Endothelial cell of umbilical vein (primary cell): Measurements from ENCODE around the gene VPS52. TPM values are rescaled to one million over a fixed set of nuclear protein-coding genes. Genes with fewer than 3 reads are reported as not detected.
A peak's percentile ranks its signal among the peaks of the same experiment; 100 is the strongest.

ENCODE experiments used
- BruUV-seq: library from RNA; stranded (reverse); fragments of 400-500 nt; replicated peaks from 2 replicates; lab custom pipeline; 2021; lab: Mats Ljungman, UMichigan
- CTCF ChIA-PET: fragments of 300-600, 350-600 bp; sonication (Branson Sonifier 250); formaldehyde crosslinking; loops from one replicate; lab custom pipeline; 2021; ENCODE audit warnings: antibody characterized with exemption, inconsistent platforms; lab: Charles Lee
- POLR2A ChIA-PET: fragments of 300-600, 350-600 bp; sonication (Branson Sonifier 250); formaldehyde crosslinking; loops from one replicate; lab custom pipeline; 2021; ENCODE audit warnings: antibody characterized with exemption, inconsistent platforms; lab: Charles Lee
- DNase-seq: peaks from one replicate; pipeline ENCODE4 v3.0.0-alpha.2; 2011; ENCODE audit warnings: low read depth, low spot score
- FAIRE-seq: peaks from 2 replicates; lab custom pipeline; 2011; peaks lifted over from hg19 to GRCh38; lab: Jason Lieb, UNC
- H2AFZ ChIP-seq: 2 replicates; pipeline ENCODE4 v1.6.0; 2012; ENCODE audit warnings: low read depth, low read length, control low read depth, inconsistent platforms
- H3K27ac ChIP-seq: 2 replicates; pipeline ENCODE4 v1.5.1; 2011; ENCODE audit warnings: low read depth, mild to moderate bottlenecking, control low read depth, low read length, moderate library complexity; ENCODE audit not compliant: insufficient read depth
- H3K27me3 ChIP-seq, 2 experiments: 2 replicates each; pipeline versions ENCODE4 v1.6.0 to v1.6.1; 2011; ENCODE audit warnings: low read length in 2 of 2, mixed read lengths in 1 of 2; ENCODE audit not compliant: control insufficient read depth in 2 of 2, insufficient read depth in 2 of 2
- H3K36me3 ChIP-seq, 2 experiments: 2 replicates in 1 of 2; 3 replicates in 1 of 2; pipeline ENCODE4 v1.5.1; 2011; ENCODE audit warnings: low read length in 2 of 2, mild to moderate bottlenecking in 1 of 2, moderate library complexity in 1 of 2; ENCODE audit not compliant: control insufficient read depth in 2 of 2, insufficient read depth in 2 of 2; ENCODE audit errors: extremely low read depth in 1 of 2
- H3K4me1 ChIP-seq: 3 replicates; pipeline ENCODE4 v1.5.1; 2011; ENCODE audit warnings: mild to moderate bottlenecking, low read length; ENCODE audit not compliant: control insufficient read depth, insufficient read depth; ENCODE audit errors: extremely low read depth
- H3K4me2 ChIP-seq: 2 replicates; pipeline ENCODE4 v1.6.1; 2011; ENCODE audit warnings: low read length, control low read depth, mixed read lengths; ENCODE audit not compliant: insufficient read depth
- H3K4me3 ChIP-seq, 3 experiments: fragments of 200-600 bp in 1 of 3; sonication (generic), shearing (Covaris generic) in 1 of 3; replicated peaks in 1 of 3; 2 replicates each; pipeline ENCODE4 v1.5.1; 2011 to 2016; ENCODE audit warnings: control low read depth in 3 of 3, low read length in 3 of 3, mild to moderate bottlenecking in 2 of 3, inconsistent platforms in 1 of 3, low read depth in 1 of 3, moderate library complexity in 1 of 3; ENCODE audit not compliant: insufficient read depth in 1 of 3
- H3K79me2 ChIP-seq: 2 replicates; pipeline ENCODE4 v1.6.0; 2012; ENCODE audit warnings: low read length, inconsistent platforms; ENCODE audit not compliant: control insufficient read depth, insufficient read depth
- H3K9ac ChIP-seq: replicated peaks from 2 replicates; pipeline ENCODE3; 2011; ENCODE audit warnings: low read length, control low read depth; ENCODE audit not compliant: insufficient read depth; ENCODE audit errors: extremely low read depth
- H3K9me1 ChIP-seq: replicated peaks from 3 replicates; pipeline ENCODE4 v1.6.0; 2011; ENCODE audit warnings: mild to moderate bottlenecking, low read length; ENCODE audit not compliant: control insufficient read depth, insufficient read depth; ENCODE audit errors: extremely low read depth
- H3K9me3 ChIP-seq: replicated peaks from 2 replicates; pipeline ENCODE4 v1.5.1; 2012; ENCODE audit warnings: low read length, inconsistent platforms; ENCODE audit not compliant: control insufficient read depth, insufficient read depth
- H4K20me1 ChIP-seq: replicated peaks from 2 replicates; pipeline ENCODE3; 2011; ENCODE audit warnings: mild to moderate bottlenecking, low read length; ENCODE audit not compliant: control insufficient read depth, insufficient read depth; ENCODE audit errors: extremely low read depth
- EZH2 ChIP-seq: IDR thresholded peaks from 2 replicates; pipeline ENCODE4 v1.6.1; 2012; ENCODE audit warnings: borderline replicate concordance, low read depth, mild to moderate bottlenecking, moderate library complexity, low read length, inconsistent platforms; ENCODE audit not compliant: severe bottlenecking
- FOS ChIP-seq: IDR thresholded peaks from 2 replicates; pipeline ENCODE4 v1.6.1; 2011; ENCODE audit warnings: mild to moderate bottlenecking, low read length, moderate library complexity, borderline replicate concordance; ENCODE audit not compliant: insufficient read depth
- GATA2 ChIP-seq: IDR thresholded peaks from 2 replicates; pipeline ENCODE4 v1.7.0; 2011; ENCODE audit warnings: low read depth, mild to moderate bottlenecking, moderate library complexity, mixed read lengths, low read length; ENCODE audit not compliant: insufficient read length, insufficient read depth
- JUN ChIP-seq: IDR thresholded peaks from 2 replicates; pipeline ENCODE4 v1.6.1; 2011; ENCODE audit warnings: borderline replicate concordance, low read depth; ENCODE audit not compliant: insufficient read length, insufficient read depth
- MYC ChIP-seq: IDR thresholded peaks from one replicate; pipeline ENCODE4 v1.6.1; 2011; ENCODE audit warnings: mild to moderate bottlenecking, low read depth, low read length
- POLR2A ChIP-seq: IDR thresholded peaks from 2 replicates; pipeline ENCODE4 v1.6.1; 2012; ENCODE audit warnings: low read depth, mild to moderate bottlenecking, control low read depth, low read length
- POLR2AphosphoS5 ChIP-seq: IDR thresholded peaks from 2 replicates; pipeline ENCODE4 v1.6.1; 2012; ENCODE audit warnings: low read depth, mild to moderate bottlenecking, control low read depth, low read length, moderate library complexity; ENCODE audit not compliant: insufficient read depth
- dilution Hi-C: fragments of 300-500 bp; cut with MboI; formaldehyde crosslinking; loops from one replicate; pipeline ENCODE4 v1.15.0; 2019; ENCODE audit warnings: low sequenced_read_pairs; ENCODE audit not compliant: extremely low pct_ligation_motif_present
- intact Hi-C: fragments of 100-400 bp; cut with micrococcal nuclease; formaldehyde crosslinking; loops from one replicate; pipeline ENCODE4 v1.10.0; 2022
- polyA plus RNA-seq, 4 experiments: library from polyadenylated mRNA; depleted of rRNA in 3 of 4; stranded (reverse) in 3 of 4; unstranded in 1 of 4; fragments of >200 nt; gene quantifications; 2 replicates each; pipeline versions ENCODE4 v1.2.1 to v1.2.3, GENCODE V29; 2011 to 2012; ENCODE audit warnings: missing spikeins in 1 of 4
- total RNA-seq: library from RNA; stranded (reverse); gene quantifications from 2 replicates; pipeline ENCODE4 v1.2.3, GENCODE V29; 2021
- TF ChIP-seq, protein P1 (sequence below): IDR thresholded peaks from 2 replicates; pipeline ENCODE4 v1.6.1; 2011; ENCODE audit not compliant: insufficient read depth, insufficient read length

Gene VPS52
- total and polyA plus RNA-seq, 2 donors (not counting 3 experiments of a cell fraction or from before 2014, with no cell fraction given): 49.2 to 112 TPM

DNA sequence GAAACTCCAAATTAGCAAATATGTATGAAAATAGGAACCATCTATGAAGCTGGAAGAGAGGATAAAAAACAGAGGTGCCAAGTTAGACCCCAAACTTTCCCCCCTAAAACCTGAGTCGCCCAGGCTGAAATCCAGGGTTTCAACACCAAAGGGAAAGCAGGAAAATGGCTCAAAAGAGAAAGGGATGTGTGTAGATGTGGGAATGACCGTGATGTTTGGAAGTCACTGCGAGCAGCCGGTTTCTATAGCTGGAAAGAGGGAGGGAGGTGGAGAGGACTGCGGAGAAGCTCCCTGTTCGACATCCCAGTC lies 58.9 kb downstream of the VPS52 start:
- POLR2A ChIA-PET: interaction anchor here (0.6 kb wide), 1 partner anchor 105 kb away, joined by 4 read pairs; the partner anchor contains the start of gene ZBTB22
- Histone ChIP-seq H3K4me2 (peak overlapping the region; percentile 89), H3K4me3 (peak overlapping the region; percentile 26 to 48 (median 30)), H4K20me1 (no peaks in the 10 kb centered on the region), H3K27me3 (peaks cover 3 to 5% of the 10 kb centered on the region in 2 experiments), H3K4me1 (peaks cover 8% of the 10 kb centered on the region), H3K9ac (no peak overlapping the region), H3K79me2 (no peaks in the 10 kb centered on the region), H2AFZ (peak overlapping the region; percentile 8), H3K9me3 (no peaks in the 10 kb centered on the region), H3K36me3 (peaks cover 0 to 3% of the 10 kb centered on the region in 2 experiments), H3K27ac (no peak overlapping the region), H3K9me1 (no peaks in the 10 kb centered on the region)
- CTCF ChIA-PET: interaction anchor here (0.9 to 1.9 kb wide), 2 partner anchors 34 to 36 kb away, joined by 3 to 13 read pairs; no protein-coding TSS in a partner anchor
- dilution Hi-C loops (no loop called here), intact Hi-C loops (no loop called here)
- FAIRE-seq: no peak
- no TSS peak for BruUV-seq
- TF ChIP-seq, protein P1, sequence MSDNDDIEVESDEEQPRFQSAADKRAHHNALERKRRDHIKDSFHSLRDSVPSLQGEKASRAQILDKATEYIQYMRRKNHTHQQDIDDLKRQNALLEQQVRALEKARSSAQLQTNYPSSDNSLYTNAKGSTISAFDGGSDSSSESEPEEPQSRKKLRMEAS: no peak
- TF ChIP-seq EZH2: no peak
- TF ChIP-seq JUN: no peak
- no peak for TF ChIP-seq POLR2A
- TF ChIP-seq GATA2: no peak
- TF ChIP-seq MYC: no peak
- TF ChIP-seq POLR2AphosphoS5: no peak
- TF ChIP-seq FOS: no peak
- no peak for DNase-seq
